GM12878 (cell line): ENCODE measurements around the gene PFKFB3. TPM values are rescaled to one million over a fixed set of nuclear protein-coding genes. Genes with fewer than 3 reads are reported as not detected.
A peak's percentile ranks its signal among the peaks of the same experiment; 100 is the strongest.

Experiments
- ATAC-seq: fragments of 200-7000 bp; cut with Tn5 transposase; 3 replicates; pipeline ENCODE4 v1.9.1; 2020; ENCODE audit warnings: mild to moderate bottlenecking, moderate library complexity
- BruUV-seq: library from RNA; stranded (reverse); fragments of 400-500 nt; replicated peaks from 2 replicates; lab custom pipeline; 2021; lab: Mats Ljungman, UMichigan
- CTCF ChIA-PET: fragments of 300-600 bp; sonication (Branson Sonifier 250); formaldehyde crosslinking; extraction: SDS; loops from one replicate; lab custom pipeline; 2021; ENCODE audit warnings: inconsistent platforms; lab: Yijun Ruan, JAX
- POLR2A ChIA-PET: fragments of 350-600 bp; formaldehyde crosslinking; extraction: SDS; loops from one replicate; lab custom pipeline; 2021; ENCODE audit warnings: inconsistent platforms; lab: Charles Lee
- RAD21 ChIA-PET: fragments of 300-600 bp; sonication (Branson Sonifier 250); formaldehyde crosslinking; loops from one replicate; lab custom pipeline; 2023; ENCODE audit warnings: antibody characterized with exemption; ENCODE audit not compliant: unreplicated experiment; lab: Charles Lee
- SMC1A ChIA-PET: fragments of 300-600 bp; sonication (Branson Sonifier 250); formaldehyde crosslinking; loops from one replicate; lab custom pipeline; 2023; ENCODE audit not compliant: unreplicated experiment, uncharacterized antibody; lab: Charles Lee
- DNase-seq: peaks from one replicate; pipeline ENCODE4 v3.0.0-alpha.2; 2011; ENCODE audit warnings: low read depth, low spot score
- FAIRE-seq: peaks from 3 replicates; lab custom pipeline; 2011; peaks lifted over from hg19 to GRCh38; lab: Jason Lieb, UNC
- H2AFZ ChIP-seq: 2 replicates; pipeline ENCODE4 v1.6.0; 2011; ENCODE audit warnings: low read depth, low read length, control low read depth; ENCODE audit not compliant: control insufficient read depth
- H3K27ac ChIP-seq: 2 replicates; pipeline ENCODE4 v1.5.1; 2011; ENCODE audit warnings: control low read depth; ENCODE audit not compliant: control insufficient read depth, insufficient read depth
- H3K27me3 ChIP-seq, 2 experiments: replicated peaks in 1 of 2; 2 replicates each; pipeline versions ENCODE4 v1.6.0 to v1.6.1; 2011; ENCODE audit warnings: low read length in 1 of 2; ENCODE audit not compliant: control insufficient read depth in 2 of 2, insufficient read depth in 2 of 2
- H3K36me3 ChIP-seq, 2 experiments: 2 replicates each; pipeline ENCODE4 v1.5.1; 2011; ENCODE audit warnings: low read length in 1 of 2; ENCODE audit not compliant: control insufficient read depth in 2 of 2, insufficient read depth in 2 of 2
- H3K4me1 ChIP-seq: 2 replicates; pipeline ENCODE4 v1.6.1; 2011; ENCODE audit warnings: mild to moderate bottlenecking, low read length, moderate library complexity, mixed read lengths; ENCODE audit not compliant: control insufficient read depth, insufficient read depth
- H3K4me2 ChIP-seq: 2 replicates; pipeline ENCODE4 v1.6.0; 2011; ENCODE audit warnings: control low read depth; ENCODE audit not compliant: control insufficient read depth, insufficient read depth
- H3K4me3 ChIP-seq: fragments of 200-600 bp; sonication (generic); 2 replicates; pipeline ENCODE4 v1.5.1; 2016
- H3K79me2 ChIP-seq: 2 replicates; pipeline ENCODE4 v1.6.0; 2011; ENCODE audit warnings: low read length; ENCODE audit not compliant: control insufficient read depth, insufficient read depth
- H3K9ac ChIP-seq: 2 replicates; pipeline ENCODE4 v1.8.0; 2011; ENCODE audit warnings: low read length, control low read depth, mixed read lengths; ENCODE audit not compliant: control insufficient read depth, insufficient read depth
- H3K9me3 ChIP-seq: replicated peaks from 3 replicates; pipeline ENCODE4 v1.5.1; 2011; ENCODE audit warnings: mild to moderate bottlenecking, low read length; ENCODE audit not compliant: control insufficient read depth, insufficient read depth
- H4K20me1 ChIP-seq: 2 replicates; pipeline ENCODE4 v1.6.0; 2011; ENCODE audit not compliant: control insufficient read depth, insufficient read depth
- CEBPB ChIP-seq, 2 experiments: fragments of 150-350 bp in 1 of 2; IDR thresholded peaks; 2 replicates each; pipeline ENCODE4 v1.6.1; 2012 to 2014; ENCODE audit warnings: low read depth in 2 of 2, low read length in 2 of 2, borderline replicate concordance in 1 of 2, inconsistent platforms in 1 of 2
- CUX1 ChIP-seq: IDR thresholded peaks from 2 replicates; pipeline ENCODE4 v1.6.1; 2012; ENCODE audit warnings: improper control_type of control experiment, low read depth, low read length; ENCODE audit not compliant: insufficient replicate concordance
- MAX ChIP-seq: IDR thresholded peaks from 2 replicates; pipeline ENCODE4 v1.6.1; 2012; ENCODE audit warnings: low read depth, low read length, improper control_type of control experiment
- PKNOX1 ChIP-seq: fragments of 450-650 bp; IDR thresholded peaks from 2 replicates; pipeline ENCODE4 v1.6.1; 2016; ENCODE audit warnings: mild to moderate bottlenecking
- SMARCA5 ChIP-seq: fragments of 450-650 bp; IDR thresholded peaks from 2 replicates; pipeline ENCODE4 v1.6.1; 2017; ENCODE audit warnings: mild to moderate bottlenecking
- ZNF207 ChIP-seq: fragments of 450-650 bp; IDR thresholded peaks from 2 replicates; pipeline ENCODE4 v1.6.1; 2014; ENCODE audit warnings: antibody characterized with exemption, mild to moderate bottlenecking, borderline replicate concordance
- WGBS: methylation state at CpG from one replicate; pipeline ENCODE4 v1.1.6; 2016; ENCODE audit warnings: low lambda C conversion rate; ENCODE audit not compliant: insufficient replicate concordance, insufficient coverage; ENCODE audit errors: missing lambda C conversion rate; 5-methylcytosine and 5-hydroxymethylcytosine counted together
- in situ Hi-C: fragments of 300-500 bp; cut with MboI; formaldehyde crosslinking; loops from 9 replicates; pipeline ENCODE4 v1.14.3; 2018; ENCODE audit warnings: mixed read lengths
- intact Hi-C: fragments of 100-400 bp; cut with micrococcal nuclease; formaldehyde crosslinking; loops from one replicate; pipeline ENCODE4 v1.14.2; 2022; ENCODE audit not compliant: unreplicated experiment
- polyA plus RNA-seq, 11 experiments: library from polyadenylated mRNA; depleted of rRNA in 4 of 11; unstranded in 6 of 11; stranded (reverse) in 5 of 11; fragments of >200 nt; fragmentation: Nextera tagmentation in 4 of 11; fragmentation: Illumina TruSeq in 1 of 11; extraction: Ambion mirVana in 4 of 11; extraction: Trizol in 1 of 11; gene quantifications; 1 replicate in 1 of 11; 2 replicates in 10 of 11; pipeline versions ENCODE4 v1.2.1 to v1.2.3, GENCODE V29; 2011 to 2016; ENCODE audit warnings: inconsistent platforms in 2 of 11, missing spikeins in 2 of 11, low read depth in 1 of 11
- total RNA-seq, 4 experiments: library from RNA; depleted of rRNA in 3 of 4; stranded (reverse); fragments of >200 nt in 3 of 4; fragmentation: Illumina TruSeq in 1 of 4; extraction: Trizol in 1 of 4; gene quantifications; 2 replicates each; pipeline versions ENCODE4 v1.2.1 to v1.2.3, GENCODE V29; 2013 to 2021

Gene PFKFB3
- total and polyA plus RNA-seq, 10 of the 15 experiments (the other 5 are each of a cell fraction or from before 2014, with no cell fraction given), result 1.6 to 46.7 (median 13.7) TPM

DNA sequence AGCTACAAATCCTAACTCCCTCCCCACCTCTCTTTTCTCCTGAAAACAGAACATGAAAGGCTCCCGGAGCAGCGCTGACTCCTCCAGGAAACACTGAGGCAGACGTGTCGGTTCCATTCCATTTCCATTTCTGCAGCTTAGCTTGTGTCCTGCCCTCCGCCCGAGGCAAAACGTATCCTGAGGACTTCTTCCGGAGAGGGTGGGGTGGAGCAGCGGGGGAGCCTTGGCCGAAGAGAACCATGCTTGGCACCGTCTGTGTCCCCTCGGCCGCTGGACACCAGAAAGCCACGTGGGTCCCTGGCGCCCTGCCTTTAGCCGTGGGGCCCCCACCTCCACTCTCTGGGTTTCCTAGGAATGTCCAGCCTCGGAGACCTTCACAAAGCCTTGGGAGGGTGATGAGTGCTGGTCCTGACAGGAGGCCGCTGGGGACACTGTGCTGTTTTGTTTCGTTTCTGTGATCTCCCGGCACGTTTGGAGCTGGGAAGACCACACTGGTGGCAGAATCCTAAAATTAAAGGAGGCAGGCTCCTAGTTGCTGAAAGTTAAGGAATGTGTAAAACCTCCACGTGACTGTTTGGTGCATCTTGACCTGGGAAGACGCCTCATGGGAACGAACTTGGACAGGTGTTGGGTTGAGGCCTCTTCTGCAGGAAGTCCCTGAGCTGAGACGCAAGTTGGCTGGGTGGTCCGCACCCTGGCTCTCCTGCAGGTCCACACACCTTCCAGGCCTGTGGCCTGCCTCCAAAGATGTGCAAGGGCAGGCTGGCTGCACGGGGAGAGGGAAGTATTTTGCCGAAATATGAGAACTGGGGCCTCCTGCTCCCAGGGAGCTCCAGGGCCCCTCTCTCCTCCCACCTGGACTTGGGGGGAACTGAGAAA lies 30.4 kb downstream of the PFKFB3 start:
- H3K9me3 ChIP-seq, result no peaks in the 10 kb centered on the region
- H3K4me2 ChIP-seq, result no peak overlapping the region
- no peak for DNase-seq
- H4K20me1 ChIP-seq, result no peaks in the 10 kb centered on the region; the same call in 1 of the 2 replicates
- in situ Hi-C loops, result no loop called here
- ChIA-PET POLR2A (no interaction called here), RAD21 (interaction anchor here (1.1 kb wide), 1 partner anchor 31 kb away, joined by 3 read pairs; the partner anchor contains the start of gene PFKFB3), CTCF (interaction anchor here (1.2 kb wide), 1 partner anchor 169 kb away, joined by 4 read pairs; no protein-coding TSS in a partner anchor), SMC1A (interaction anchor here (1.4 kb wide), 1 partner anchor 173 kb away, joined by 5 read pairs; no protein-coding TSS in a partner anchor)
- H3K9ac ChIP-seq, result no peak overlapping the region
- no peak for FAIRE-seq
- ATAC-seq, result no peak; the same call in 2 of the 3 replicates
- 78% methylated on average over 28 of the region's 28 CpGs for WGBS
- intact Hi-C loops, result no loop called here
- H2AFZ ChIP-seq, result no peak overlapping the region
- no peaks in the 10 kb centered on the region for H3K27me3 ChIP-seq
- H3K36me3 ChIP-seq, result peaks cover 24 to 26% of the 10 kb centered on the region in 2 experiments
- BruUV-seq, result TSS peak; percentile 2
- H3K4me1 ChIP-seq, result no peaks in the 10 kb centered on the region
- H3K79me2 ChIP-seq, result no peaks in the 10 kb centered on the region
- no peak overlapping the region for H3K27ac ChIP-seq
- H3K4me3 ChIP-seq, result no peak overlapping the region
- no peak for TF ChIP-seq MAX
- TF ChIP-seq CEBPB (IDR thresholded peaks at IDR 0.05; ENCODE audit: borderline replicate concordance in 1 of 2, low read depth in 2 of 2, low read length in 2 of 2), result no peak
- no peak for TF ChIP-seq PKNOX1
- no peak for TF ChIP-seq ZNF207
- TF ChIP-seq CUX1, result no peak
- TF ChIP-seq SMARCA5, result no peak
